H1 (cell line): ENCODE data around the gene RAP1A. TPM values are rescaled to one million over a fixed set of nuclear protein-coding genes. Genes with fewer than 3 reads are reported as not detected.

Experiments used
- CHD7 ChIP-seq: fragments of 300-600 bp; sonication (generic); IDR thresholded peaks from 2 replicates; pipeline ENCODE4 v1.7.1; 2012; ENCODE audit warnings: low read length, moderate library complexity, mild to moderate bottlenecking, inconsistent platforms; ENCODE audit not compliant: insufficient replicate concordance
- EP300 ChIP-seq, 2 experiments: IDR thresholded peaks; 1 replicate in 1 of 2; 2 replicates in 1 of 2; pipeline ENCODE4 v1.6.1; 2011 to 2012; ENCODE audit warnings: low read depth in 2 of 2, low read length in 2 of 2, mild to moderate bottlenecking in 2 of 2, borderline replicate concordance in 1 of 2, inconsistent platforms in 1 of 2, moderate library complexity in 1 of 2
- KDM1A ChIP-seq: fragments of 200-600, 300-600 bp; sonication (generic); IDR thresholded peaks from 2 replicates; pipeline ENCODE4 v1.7.1; 2016; ENCODE audit warnings: mild to moderate bottlenecking, low read length, borderline replicate concordance
- MAFK ChIP-seq: IDR thresholded peaks from 2 replicates; pipeline ENCODE4 v1.6.1; 2012; ENCODE audit warnings: low read depth, mild to moderate bottlenecking, improper control_type of control experiment, low read length
- RAD21 ChIP-seq, 2 experiments: IDR thresholded peaks in 1 of 2; conservative IDR thresholded peaks in 1 of 2; 2 replicates each; pipeline ENCODE4 v1.6.1; 2011; ENCODE audit warnings: low read depth in 2 of 2, low read length in 2 of 2, improper control_type of control experiment in 1 of 2, inconsistent platforms in 1 of 2, mild to moderate bottlenecking in 1 of 2, moderate library complexity in 1 of 2
- TAF7 ChIP-seq: optimal IDR thresholded peaks from 2 replicates; pipeline ENCODE3; 2011; ENCODE audit warnings: low read depth, mild to moderate bottlenecking, inconsistent platforms, low read length, moderate library complexity, borderline replicate concordance
- TBP ChIP-seq: IDR thresholded peaks from 2 replicates; pipeline ENCODE4 v1.6.1; 2011; ENCODE audit warnings: low read depth, low read length, improper control_type of control experiment
- polyA plus RNA-seq, 7 experiments: library from polyadenylated mRNA; depleted of rRNA in 3 of 7; stranded (reverse) in 5 of 7; unstranded in 2 of 7; fragments of >200 nt in 5 of 7; fragments of 200-250 nt in 2 of 7; gene quantifications; 1 replicate in 5 of 7; 2 replicates in 1 of 7; 4 replicates in 1 of 7; pipeline versions ENCODE4 v1.2.1 to v1.2.3, GENCODE V29; 2011 to 2013; ENCODE audit warnings: missing spikeins in 2 of 7, mixed read lengths in 2 of 7
- total RNA-seq: library from RNA; stranded (reverse); fragmentation: NEBNext Ultra II Directional; extraction: Animal tissue kit (Norgen Biotek cat#: 25700); gene quantifications from 2 replicates; pipeline ENCODE4 v1.2.1, GENCODE V29; 2021
- TF ChIP-seq, protein P1 (sequence below): IDR thresholded peaks from 2 replicates; pipeline ENCODE4 v1.6.1; 2011; ENCODE audit warnings: low read depth, mild to moderate bottlenecking, low read length; ENCODE audit not compliant: insufficient read depth

Gene RAP1A
- total and polyA plus RNA-seq, 2 of the 8 experiments (the other 6 are each of a cell fraction or from before 2014, with no cell fraction given): 10.9 to 35.8 TPM

DNA sequence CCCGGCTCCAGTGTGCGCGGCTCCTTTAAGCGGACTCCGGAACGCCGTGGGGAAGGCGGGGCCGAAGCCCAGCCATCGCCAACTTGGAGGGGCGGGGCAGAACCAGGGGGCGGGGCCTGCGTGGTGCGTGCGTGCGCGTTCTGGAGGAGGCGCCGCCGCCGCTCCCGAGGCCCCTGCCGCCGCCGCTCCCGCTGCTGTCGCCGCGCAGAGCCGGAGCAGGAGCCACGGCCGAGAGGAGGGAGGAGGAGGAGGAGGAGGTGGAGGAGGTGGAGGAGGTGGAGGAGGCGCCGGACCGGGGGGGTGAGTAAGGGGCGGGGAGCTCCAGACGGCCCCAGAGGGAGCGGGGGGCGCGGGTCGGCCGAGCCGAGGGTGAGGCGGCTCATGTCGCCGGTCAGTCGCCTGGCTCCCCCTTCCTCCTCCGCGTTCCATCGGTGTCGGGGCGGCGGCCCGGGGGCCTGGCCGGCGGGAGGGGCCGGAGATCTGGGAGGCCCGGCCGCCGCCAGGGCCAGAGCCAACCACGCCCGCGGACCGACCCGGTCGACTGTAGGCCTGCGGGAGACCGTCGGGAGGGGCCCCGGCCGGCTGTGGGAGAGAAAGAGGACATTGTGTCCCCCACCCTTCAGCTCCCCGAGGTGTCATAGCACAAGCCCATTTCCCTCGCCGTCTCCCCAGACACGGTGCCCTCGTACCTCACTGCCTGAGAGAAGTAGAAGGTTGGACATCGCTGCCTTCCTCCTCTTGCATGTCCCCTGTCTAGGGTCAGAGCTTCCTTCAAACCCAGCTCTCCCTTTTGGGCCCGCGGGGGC lies at the start of gene RAP1A (continued):
- no peak for TF ChIP-seq CHD7
- no peak for TF ChIP-seq KDM1A
- TF ChIP-seq EP300 (IDR thresholded peaks at IDR 0.05; ENCODE audit: borderline replicate concordance in 1 of 2, low read depth in 2 of 2, low read length in 2 of 2): no peak
- TF ChIP-seq, protein P1, sequence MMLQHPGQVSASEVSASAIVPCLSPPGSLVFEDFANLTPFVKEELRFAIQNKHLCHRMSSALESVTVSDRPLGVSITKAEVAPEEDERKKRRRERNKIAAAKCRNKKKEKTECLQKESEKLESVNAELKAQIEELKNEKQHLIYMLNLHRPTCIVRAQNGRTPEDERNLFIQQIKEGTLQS: no peak
- 0 out of 2 replicates have a peak, but pooled peaks have one; percentile 12 for TF ChIP-seq TBP
- no peak for TF ChIP-seq TAF7
- TF ChIP-seq RAD21 (IDR thresholded peaks at IDR 0.05 in 1 of 2, conservative IDR thresholded peaks at IDR 0.05 in 1 of 2; ENCODE audit: low read depth in 2 of 2, low read length in 2 of 2): no peak
- TF ChIP-seq MAFK: no peak
